SK-MEL-5 (cell line): ENCODE results near the gene CA10. TPM values are rescaled to one million over a fixed set of nuclear protein-coding genes. Genes with fewer than 3 reads are reported as not detected.

Experiments
- DNase-seq: peaks from one replicate; pipeline ENCODE4 v3.0.0-alpha.2; 2016; ENCODE audit warnings: low read depth, low spot score
- in situ Hi-C: cut with HindIII; loops from 2 replicates; pipeline ENCODE4 v1.10.0; 2016; ENCODE audit warnings: low sequenced_read_pairs, high pct_unique_total_duplicates, low pct_unique_long_range_greater_than_20kb
- total RNA-seq: library from RNA; depleted of rRNA; stranded (reverse); fragments of >200 nt; shearing (Covaris generic); gene quantifications from 2 replicates; pipeline ENCODE4 v1.2.3, GENCODE V29; 2014

The CA10 gene
- total RNA-seq, 1 experiment from 2014 or later: not detected

GRCh38 chr17:51706093-51706492 lies 452.4 kb downstream of the CA10 start:
- no peak for DNase-seq
- in situ Hi-C loops: no loop called here

- in situ Hi-C loops: no loop called here
- DNase-seq: no peak
Measured at GRCh38 chr17:51703361-51704341, 454.9 kb downstream of the CA10 start.

GRCh38 chr17:51702963-51703360 lies 455.6 kb downstream of the CA10 start:
- DNase-seq: no peak
- in situ Hi-C loops: no loop called here

- no peak for DNase-seq
- in situ Hi-C loops: no loop called here
Measured at GRCh38 chr17:51701501-51701900, 457.0 kb downstream of the CA10 start.

GRCh38 chr17:51700011-51700760 lies 458.3 kb downstream of the CA10 start:
- in situ Hi-C loops: no loop called here

GRCh38 chr17:51699303-51699702 lies 459.2 kb downstream of the CA10 start:
- in situ Hi-C loops: no loop called here
- DNase-seq: peak; percentile 19

More at GRCh38 chr17:51700011-51700760, 458.3 kb downstream of the CA10 start:
- DNase-seq: no peak

- in situ Hi-C loops: no loop called here
- DNase-seq: no peak
Measured at GRCh38 chr17:51692917-51693316, 465.6 kb downstream of the CA10 start.

GRCh38 chr17:51687887-51688286 lies 470.6 kb downstream of the CA10 start:
- no peak for DNase-seq
- in situ Hi-C loops: no loop called here

GRCh38 chr17:51685287-51685909 lies 473.1 kb downstream of the CA10 start:
- no peak for DNase-seq
- in situ Hi-C loops: no loop called here

GRCh38 chr17:51684214-51684613 lies 474.3 kb downstream of the CA10 start:
- in situ Hi-C loops: no loop called here
- DNase-seq: no peak

GRCh38 chr17:51683291-51683690 lies 475.2 kb downstream of the CA10 start:
- in situ Hi-C loops: no loop called here
- DNase-seq: no peak

- in situ Hi-C loops: no loop called here
- no peak for DNase-seq
Measured at GRCh38 chr17:51682115-51682514, 476.4 kb downstream of the CA10 start.

- in situ Hi-C loops: no loop called here
Measured at GRCh38 chr17:51677875-51678274, 480.6 kb downstream of the CA10 start.

GRCh38 chr17:51676691-51677487 lies 481.6 kb downstream of the CA10 start:
- in situ Hi-C loops: no loop called here
- no peak for DNase-seq

More at GRCh38 chr17:51677875-51678274, 480.6 kb downstream of the CA10 start:
- no peak for DNase-seq

GRCh38 chr17:51674579-51675255 lies 483.8 kb downstream of the CA10 start:
- in situ Hi-C loops: no loop called here

GRCh38 chr17:51673070-51673469 lies 485.4 kb downstream of the CA10 start:
- in situ Hi-C loops: no loop called here
- DNase-seq: no peak

More at GRCh38 chr17:51674579-51675255, 483.8 kb downstream of the CA10 start:
- DNase-seq: no peak

- in situ Hi-C loops: no loop called here
- no peak for DNase-seq
Measured at GRCh38 chr17:51672065-51672464, 486.4 kb downstream of the CA10 start.
